K562 (cell line): ENCODE data around the gene SURF6.

Experiments
- ATF2 ChIP-seq: sonication (generic); formaldehyde crosslinking; IDR thresholded peaks from 2 replicates; pipeline ENCODE4 v1.8.1; 2022; ENCODE audit warnings: missing genetic modification reagents
- CBFB ChIP-seq: sonication (generic); formaldehyde crosslinking; IDR thresholded peaks from 2 replicates; pipeline ENCODE4 v1.4.0; 2020; ENCODE audit warnings: mild to moderate bottlenecking, missing genetic modification reagents
- CC2D1A ChIP-seq: fragments of 450-650 bp; IDR thresholded peaks from 2 replicates; pipeline ENCODE4 v1.6.1; 2017; ENCODE audit warnings: mild to moderate bottlenecking
- NCOA1 ChIP-seq: fragments of 450-650 bp; IDR thresholded peaks from 2 replicates; pipeline ENCODE4 v1.6.1; 2016; ENCODE audit warnings: low read depth
- PHF8 ChIP-seq: fragments of 200-600 bp; sonication (generic); IDR thresholded peaks from 2 replicates; pipeline ENCODE4 v1.6.1; 2012; ENCODE audit warnings: mixed run types, mild to moderate bottlenecking, inconsistent platforms, low read length, moderate library complexity, borderline replicate concordance
- POLR2A ChIP-seq: fragments of 450-650 bp; conservative IDR thresholded peaks from 2 replicates; pipeline ENCODE4 v1.6.1; 2016
- SOX6 ChIP-seq: fragments of 450-650 bp; IDR thresholded peaks from 2 replicates; pipeline ENCODE4 v1.6.1; 2014; ENCODE audit warnings: mild to moderate bottlenecking
- ZBTB33 ChIP-seq: sonication (generic); formaldehyde crosslinking; IDR thresholded peaks from 2 replicates; pipeline ENCODE4 v1.8.1; 2023; ENCODE audit warnings: mild to moderate bottlenecking, missing genetic modification reagents
- ZNF3 ChIP-seq: fragments of 250-450 bp; sonication (Bioruptor Pico); IDR thresholded peaks from 2 replicates; pipeline ENCODE4 v1.5.0; 2021; ENCODE audit warnings: mild to moderate bottlenecking, moderate library complexity
- TF ChIP-seq, protein P1 (sequence below), 3 experiments: IDR thresholded peaks in 2 of 3; conservative IDR thresholded peaks in 1 of 3; 2 replicates each; pipeline ENCODE4 v1.5.1; 2011 to 2012; ENCODE audit warnings: low read length in 3 of 3, mild to moderate bottlenecking in 3 of 3, control low read depth in 2 of 3, improper control_type of control experiment in 1 of 3, inconsistent platforms in 1 of 3, low read depth in 1 of 3, mixed read lengths in 1 of 3, moderate library complexity in 1 of 3; ENCODE audit not compliant: insufficient read depth in 2 of 3
- TF ChIP-seq, protein P2 (sequence below), 3 experiments: fragments of 200-800 bp in 1 of 3; sonication (Bioruptor generic) in 1 of 3; sonication (generic) in 1 of 3; formaldehyde crosslinking in 1 of 3; IDR thresholded peaks; 2 replicates each; pipeline versions ENCODE4 v1.6.1 to v1.8.0; 2016 to 2022; ENCODE audit warnings: mild to moderate bottlenecking in 2 of 3, missing compliant biosample characterization in 2 of 3, missing genetic modification characterization in 2 of 3, missing genetic modification reagents in 1 of 3
- TF ChIP-seq, protein P3 (sequence below), 2 experiments: fragments of 450-650 bp; formaldehyde crosslinking in 1 of 2; IDR thresholded peaks; 2 replicates each; pipeline versions ENCODE4 v1.4.0 to v1.6.1; 2014 to 2020; ENCODE audit warnings: mild to moderate bottlenecking in 2 of 2, borderline replicate concordance in 1 of 2, low read depth in 1 of 2

DNA sequence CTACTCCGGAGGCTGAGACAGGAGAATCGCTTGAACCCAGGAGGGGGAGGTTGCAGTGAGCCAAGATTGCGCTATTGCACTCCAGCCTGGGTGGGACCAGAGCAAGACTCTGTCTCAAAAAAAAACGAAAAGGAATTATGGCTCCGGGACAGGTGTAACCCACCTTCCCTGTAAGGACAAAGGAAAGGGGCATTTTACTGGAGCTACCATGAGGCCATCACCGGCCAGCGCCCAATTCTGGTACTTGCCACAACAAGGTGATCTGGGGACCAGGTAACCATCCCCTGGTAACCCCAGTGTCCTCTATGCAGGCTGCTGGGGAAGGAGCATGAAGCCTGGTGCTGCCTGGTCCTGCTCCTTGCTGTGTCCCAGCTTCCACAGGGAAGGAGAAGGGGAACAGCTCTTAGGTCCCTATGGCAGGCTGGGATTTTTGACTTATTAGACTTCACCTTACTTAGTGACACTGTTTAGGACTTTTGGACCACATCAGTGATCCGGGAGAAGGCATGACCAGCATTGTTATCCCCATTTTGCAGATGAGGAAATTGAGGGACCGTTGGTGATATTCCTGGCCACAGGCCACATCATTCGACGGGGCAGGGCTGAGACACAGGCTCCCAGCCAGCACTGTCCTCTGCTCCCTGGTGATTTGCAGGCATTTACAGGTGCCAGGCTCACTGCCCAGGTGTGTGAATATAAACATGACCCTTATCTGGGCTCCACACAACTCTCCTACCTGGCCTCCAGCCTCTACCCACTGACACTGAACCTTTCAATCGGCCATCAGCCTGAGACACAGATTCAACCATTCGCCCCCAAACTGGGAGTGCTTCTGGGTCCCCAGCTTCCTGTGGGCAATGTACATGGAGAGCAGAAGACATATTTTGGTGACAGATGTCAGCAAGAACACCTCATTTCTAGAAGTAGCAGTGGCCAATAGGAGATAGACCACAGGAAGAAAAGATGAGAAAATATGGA, 34.4 kb downstream of the SURF6 start:
- TF ChIP-seq ZBTB33 (CRISPR knock-in tag) (no peak), POLR2A (no peak), ZNF3 (no peak), CC2D1A (no peak), NCOA1 (no peak), SOX6 (no peak), CBFB (CRISPR knock-in tag) (no peak), ATF2 (CRISPR knock-in tag) (no peak), PHF8 (no peak)
- TF ChIP-seq, protein P1, sequence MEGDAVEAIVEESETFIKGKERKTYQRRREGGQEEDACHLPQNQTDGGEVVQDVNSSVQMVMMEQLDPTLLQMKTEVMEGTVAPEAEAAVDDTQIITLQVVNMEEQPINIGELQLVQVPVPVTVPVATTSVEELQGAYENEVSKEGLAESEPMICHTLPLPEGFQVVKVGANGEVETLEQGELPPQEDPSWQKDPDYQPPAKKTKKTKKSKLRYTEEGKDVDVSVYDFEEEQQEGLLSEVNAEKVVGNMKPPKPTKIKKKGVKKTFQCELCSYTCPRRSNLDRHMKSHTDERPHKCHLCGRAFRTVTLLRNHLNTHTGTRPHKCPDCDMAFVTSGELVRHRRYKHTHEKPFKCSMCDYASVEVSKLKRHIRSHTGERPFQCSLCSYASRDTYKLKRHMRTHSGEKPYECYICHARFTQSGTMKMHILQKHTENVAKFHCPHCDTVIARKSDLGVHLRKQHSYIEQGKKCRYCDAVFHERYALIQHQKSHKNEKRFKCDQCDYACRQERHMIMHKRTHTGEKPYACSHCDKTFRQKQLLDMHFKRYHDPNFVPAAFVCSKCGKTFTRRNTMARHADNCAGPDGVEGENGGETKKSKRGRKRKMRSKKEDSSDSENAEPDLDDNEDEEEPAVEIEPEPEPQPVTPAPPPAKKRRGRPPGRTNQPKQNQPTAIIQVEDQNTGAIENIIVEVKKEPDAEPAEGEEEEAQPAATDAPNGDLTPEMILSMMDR (IDR thresholded peaks at IDR 0.05 in 2 of 3, conservative IDR thresholded peaks at IDR 0.05 in 1 of 3; ENCODE audit: insufficient read depth in 2 of 3, low read depth in 1 of 3, low read length in 3 of 3): no peak
- TF ChIP-seq, protein P2, sequence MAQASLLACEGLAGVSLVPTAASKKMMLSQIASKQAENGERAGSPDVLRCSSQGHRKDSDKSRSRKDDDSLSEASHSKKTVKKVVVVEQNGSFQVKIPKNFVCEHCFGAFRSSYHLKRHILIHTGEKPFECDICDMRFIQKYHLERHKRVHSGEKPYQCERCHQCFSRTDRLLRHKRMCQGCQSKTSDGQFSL (CRISPR knock-in tag; IDR thresholded peaks at IDR 0.05): no peak
- TF ChIP-seq, protein P2 (tag; IDR thresholded peaks at IDR 0.05): no peak
- TF ChIP-seq, protein P3, sequence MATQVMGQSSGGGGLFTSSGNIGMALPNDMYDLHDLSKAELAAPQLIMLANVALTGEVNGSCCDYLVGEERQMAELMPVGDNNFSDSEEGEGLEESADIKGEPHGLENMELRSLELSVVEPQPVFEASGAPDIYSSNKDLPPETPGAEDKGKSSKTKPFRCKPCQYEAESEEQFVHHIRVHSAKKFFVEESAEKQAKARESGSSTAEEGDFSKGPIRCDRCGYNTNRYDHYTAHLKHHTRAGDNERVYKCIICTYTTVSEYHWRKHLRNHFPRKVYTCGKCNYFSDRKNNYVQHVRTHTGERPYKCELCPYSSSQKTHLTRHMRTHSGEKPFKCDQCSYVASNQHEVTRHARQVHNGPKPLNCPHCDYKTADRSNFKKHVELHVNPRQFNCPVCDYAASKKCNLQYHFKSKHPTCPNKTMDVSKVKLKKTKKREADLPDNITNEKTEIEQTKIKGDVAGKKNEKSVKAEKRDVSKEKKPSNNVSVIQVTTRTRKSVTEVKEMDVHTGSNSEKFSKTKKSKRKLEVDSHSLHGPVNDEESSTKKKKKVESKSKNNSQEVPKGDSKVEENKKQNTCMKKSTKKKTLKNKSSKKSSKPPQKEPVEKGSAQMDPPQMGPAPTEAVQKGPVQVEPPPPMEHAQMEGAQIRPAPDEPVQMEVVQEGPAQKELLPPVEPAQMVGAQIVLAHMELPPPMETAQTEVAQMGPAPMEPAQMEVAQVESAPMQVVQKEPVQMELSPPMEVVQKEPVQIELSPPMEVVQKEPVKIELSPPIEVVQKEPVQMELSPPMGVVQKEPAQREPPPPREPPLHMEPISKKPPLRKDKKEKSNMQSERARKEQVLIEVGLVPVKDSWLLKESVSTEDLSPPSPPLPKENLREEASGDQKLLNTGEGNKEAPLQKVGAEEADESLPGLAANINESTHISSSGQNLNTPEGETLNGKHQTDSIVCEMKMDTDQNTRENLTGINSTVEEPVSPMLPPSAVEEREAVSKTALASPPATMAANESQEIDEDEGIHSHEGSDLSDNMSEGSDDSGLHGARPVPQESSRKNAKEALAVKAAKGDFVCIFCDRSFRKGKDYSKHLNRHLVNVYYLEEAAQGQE (IDR thresholded peaks at IDR 0.05; ENCODE audit: borderline replicate concordance): no peak
- TF ChIP-seq, protein P3 (CRISPR knock-in tag; IDR thresholded peaks at IDR 0.05; ENCODE audit: low read depth): no peak
